ENCODE results near the gene DGLUCY.

Gene DGLUCY

DNA sequence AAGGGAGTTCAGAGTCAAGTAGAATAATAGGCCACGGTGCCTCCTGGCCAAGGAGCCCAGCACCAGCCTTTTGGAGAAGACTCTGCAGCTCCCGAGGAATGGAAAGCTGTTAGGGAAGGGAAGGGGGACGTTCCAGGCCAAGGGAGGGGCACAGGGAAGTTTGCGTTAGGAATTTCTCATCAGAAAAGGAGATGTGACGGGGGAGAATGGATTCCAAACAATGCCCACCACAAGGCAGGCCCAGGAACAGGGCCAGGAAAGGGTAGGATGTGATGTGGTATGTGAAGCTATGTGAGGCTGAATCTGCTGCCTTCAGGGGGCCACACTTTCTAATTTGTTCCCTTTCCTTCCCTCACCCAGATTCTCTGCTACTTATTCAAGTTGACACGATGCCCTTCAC, 46.0 kb downstream of the DGLUCY start:
- TF ChIP-seq ZFX (IDR thresholded peaks at IDR 0.05; ENCODE audit: borderline replicate concordance): no peak
- TF ChIP-seq, protein P1, sequence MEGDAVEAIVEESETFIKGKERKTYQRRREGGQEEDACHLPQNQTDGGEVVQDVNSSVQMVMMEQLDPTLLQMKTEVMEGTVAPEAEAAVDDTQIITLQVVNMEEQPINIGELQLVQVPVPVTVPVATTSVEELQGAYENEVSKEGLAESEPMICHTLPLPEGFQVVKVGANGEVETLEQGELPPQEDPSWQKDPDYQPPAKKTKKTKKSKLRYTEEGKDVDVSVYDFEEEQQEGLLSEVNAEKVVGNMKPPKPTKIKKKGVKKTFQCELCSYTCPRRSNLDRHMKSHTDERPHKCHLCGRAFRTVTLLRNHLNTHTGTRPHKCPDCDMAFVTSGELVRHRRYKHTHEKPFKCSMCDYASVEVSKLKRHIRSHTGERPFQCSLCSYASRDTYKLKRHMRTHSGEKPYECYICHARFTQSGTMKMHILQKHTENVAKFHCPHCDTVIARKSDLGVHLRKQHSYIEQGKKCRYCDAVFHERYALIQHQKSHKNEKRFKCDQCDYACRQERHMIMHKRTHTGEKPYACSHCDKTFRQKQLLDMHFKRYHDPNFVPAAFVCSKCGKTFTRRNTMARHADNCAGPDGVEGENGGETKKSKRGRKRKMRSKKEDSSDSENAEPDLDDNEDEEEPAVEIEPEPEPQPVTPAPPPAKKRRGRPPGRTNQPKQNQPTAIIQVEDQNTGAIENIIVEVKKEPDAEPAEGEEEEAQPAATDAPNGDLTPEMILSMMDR (IDR thresholded peaks at IDR 0.05): no peak
- H3K27ac ChIP-seq: no peak overlapping the region

DNA sequence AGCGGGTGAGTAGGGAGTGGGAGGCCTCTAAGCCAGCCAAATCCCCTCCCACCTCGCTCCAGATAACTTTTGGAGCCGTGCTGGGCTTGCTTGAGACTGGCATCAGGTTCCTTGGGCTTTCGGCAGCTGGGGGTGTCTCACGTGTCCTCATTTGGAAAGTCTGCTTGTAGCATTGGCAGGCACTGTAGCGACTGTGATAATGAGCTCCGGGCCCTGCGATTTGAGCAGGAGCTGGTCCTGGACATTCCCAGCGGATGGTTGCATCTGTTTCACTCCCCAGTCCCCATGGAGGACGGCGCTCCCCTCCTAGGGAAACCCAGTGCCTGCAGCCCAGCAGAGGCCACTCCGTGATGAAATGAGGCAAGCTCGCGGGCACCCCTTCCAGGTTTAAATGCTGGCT, 49.4 kb downstream of the DGLUCY start:
- H3K27ac ChIP-seq: no peak overlapping the region
- TF ChIP-seq, protein P1 (IDR thresholded peaks at IDR 0.05): no peak
- TF ChIP-seq ZFX (IDR thresholded peaks at IDR 0.05; ENCODE audit: borderline replicate concordance): no peak

DNA sequence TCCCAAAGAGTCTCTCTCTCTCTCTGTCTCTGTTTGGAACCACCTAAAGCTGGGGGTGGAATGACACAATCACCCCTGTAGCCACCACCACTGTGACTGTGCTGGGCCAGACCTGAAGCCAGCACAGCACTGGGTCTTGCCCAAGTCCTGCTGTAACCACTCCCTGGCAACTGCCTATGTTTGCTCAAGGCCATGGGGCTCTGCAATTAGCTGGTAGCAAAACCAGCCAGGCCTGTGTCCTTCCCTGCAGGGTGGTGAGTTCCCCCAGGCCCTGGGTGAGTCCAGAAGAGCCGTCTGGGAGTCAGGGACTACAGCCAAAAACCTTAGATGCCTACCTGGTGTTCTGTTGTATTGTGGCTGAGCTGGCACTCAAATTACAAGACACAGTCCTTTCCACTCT, 50.8 kb downstream of the DGLUCY start:
- H3K27ac ChIP-seq: peak overlapping the region; percentile 35
- TF ChIP-seq, protein P1 (IDR thresholded peaks at IDR 0.05): no peak
- TF ChIP-seq ZFX (IDR thresholded peaks at IDR 0.05; ENCODE audit: borderline replicate concordance): no peak

GRCh38 chr14:91167380-91167770, 53.5 kb downstream of the DGLUCY start:
- no peak for TF ChIP-seq ZFX (IDR thresholded peaks at IDR 0.05; ENCODE audit: borderline replicate concordance)
- TF ChIP-seq, protein P1 (IDR thresholded peaks at IDR 0.05): no peak
- H3K27ac ChIP-seq: no peak overlapping the region

DNA sequence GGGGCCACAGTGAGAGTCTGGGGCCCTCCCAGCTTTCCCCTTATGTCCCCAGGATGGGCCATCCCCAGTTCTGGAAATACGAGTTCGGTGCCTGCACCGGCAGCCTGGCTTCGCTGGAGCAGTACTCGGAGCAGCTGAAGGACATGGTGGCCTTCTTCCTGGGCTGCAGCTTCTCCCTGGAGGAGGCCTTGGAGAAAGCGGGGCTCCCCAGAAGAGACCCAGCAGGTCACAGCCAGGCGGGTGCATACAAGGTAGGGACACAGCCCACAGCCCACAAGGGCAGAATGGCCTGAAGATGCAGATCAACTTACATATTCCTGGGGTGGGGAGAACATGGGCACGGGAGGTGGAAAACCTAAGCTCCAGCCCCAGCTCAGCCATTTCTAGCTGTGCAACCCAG, 56.1 kb downstream of the DGLUCY start:
- H3K27ac ChIP-seq: no peak overlapping the region
- TF ChIP-seq, protein P1 (IDR thresholded peaks at IDR 0.05): no peak
- TF ChIP-seq ZFX (IDR thresholded peaks at IDR 0.05; ENCODE audit: borderline replicate concordance): no peak

GRCh38 chr14:91170504-91171121, 56.7 kb downstream of the DGLUCY start:
- no peak overlapping the region for H3K27ac ChIP-seq
- TF ChIP-seq, protein P1 (IDR thresholded peaks at IDR 0.05): no peak
- no peak for TF ChIP-seq ZFX (IDR thresholded peaks at IDR 0.05; ENCODE audit: borderline replicate concordance)

- TF ChIP-seq, protein P1 (IDR thresholded peaks at IDR 0.05): no peak
- no peak for TF ChIP-seq ZFX (IDR thresholded peaks at IDR 0.05; ENCODE audit: borderline replicate concordance)
- no peak overlapping the region for H3K27ac ChIP-seq
These were observed 57.4 kb downstream of the DGLUCY start for GRCh38 chr14:91171291-91171690.
